ENCODE measurements around the gene CDH9. TPM values are rescaled to one million over a fixed set of nuclear protein-coding genes. Genes with fewer than 3 reads are reported as not detected.

CDH9 gene
- total and polyA plus RNA-seq, 9 of the 15 experiments (the other 6 are each of a cell fraction or from before 2014, with no cell fraction given) = not detected

DNA sequence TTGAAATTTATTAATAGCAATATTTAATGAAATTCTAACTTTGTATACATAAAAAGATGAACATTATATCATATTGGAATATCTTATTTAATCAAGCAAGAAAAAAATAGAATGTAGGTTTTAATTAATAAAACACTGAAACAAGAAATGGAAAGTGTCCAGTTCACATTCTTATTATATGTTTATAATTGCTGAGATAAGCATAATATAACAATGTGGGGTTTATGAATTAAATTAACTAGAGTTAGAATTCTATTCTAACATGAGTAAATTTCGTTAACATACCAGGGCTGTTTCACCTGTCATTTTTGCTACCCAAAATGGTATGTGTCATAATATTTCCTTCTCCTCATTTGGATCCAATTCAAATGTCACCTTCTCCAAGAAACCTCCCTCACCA lies 12.3 kb downstream of the CDH9 start:
- ATAC-seq (no peak), DNase-seq (ENCODE audit: extremely low read depth in 1 of 4, low spot score in 3 of 4) (no peak), FAIRE-seq (no peak)
- TF ChIP-seq ZNF324 (CRISPR knock-in tag; IDR thresholded peaks at IDR 0.05) (no peak), C11orf30 (IDR thresholded peaks at IDR 0.05; ENCODE audit: low read depth) (peak; percentile 39; the same call in 1 of the 2 replicates), MAFF (IDR thresholded peaks at IDR 0.05; ENCODE audit: low read length) (peak; percentile 56; the same call in 1 of the 2 replicates), ZNF316 (IDR thresholded peaks at IDR 0.05) (peak; percentile 71), MAFK (IDR thresholded peaks at IDR 0.05; ENCODE audit: low read length) (peak; percentile 76)
- Histone ChIP-seq H3K4me3 (no peak overlapping the region), H3K27ac (ENCODE audit: extremely low read depth, low read depth, low read length) (no peak overlapping the region), H3K79me2 (ENCODE audit: control insufficient read depth, insufficient read depth, low read length) (no peaks in the 10 kb centered on the region), H3K9me3 (replicated peaks; ENCODE audit: control insufficient read depth, insufficient read depth, low read depth, low read length) (no peaks in the 10 kb centered on the region), H3K27me3 (ENCODE audit: control insufficient read depth in 2 of 2, insufficient read depth in 2 of 2, low read length in 2 of 2) (no peaks in the 10 kb centered on the region), H3K4me2 (ENCODE audit: insufficient read depth, low read length) (no peak overlapping the region), H4K20me1 (replicated peaks; ENCODE audit: control insufficient read depth, insufficient read depth, low read length) (no peaks in the 10 kb centered on the region), H3K9ac (ENCODE audit: insufficient read depth in 1 of 2, low read depth in 2 of 2, low read length in 2 of 2) (no peak overlapping the region), H3K36me3 (ENCODE audit: control insufficient read depth, insufficient read depth, low read length) (no peaks in the 10 kb centered on the region), H3K4me1 (replicated peaks in 1 of 2; ENCODE audit: control insufficient read depth in 2 of 2, insufficient read depth in 2 of 2, low read length in 2 of 2) (no peaks in the 10 kb centered on the region), H3K9me1 (ENCODE audit: control insufficient read depth, insufficient read depth, low read length) (no peaks in the 10 kb centered on the region), H2AFZ (ENCODE audit: low read depth, low read length) (no peak overlapping the region)
- 4% methylated on average over 1 of the region's 1 CpG for WGBS (ENCODE audit: insufficient coverage, low coverage, missing lambda C conversion rate)
- POLR2A ChIA-PET = no interaction called here
- BruUV-seq (replicated peaks) = no TSS peak
- intact Hi-C loops (cut with micrococcal nuclease) = no loop called here
- CTCF ChIA-PET (ENCODE audit: low intra/inter-chr PET ratio) = no interaction called here
- in situ Hi-C loops (cut with MboI) = no loop called here

DNA sequence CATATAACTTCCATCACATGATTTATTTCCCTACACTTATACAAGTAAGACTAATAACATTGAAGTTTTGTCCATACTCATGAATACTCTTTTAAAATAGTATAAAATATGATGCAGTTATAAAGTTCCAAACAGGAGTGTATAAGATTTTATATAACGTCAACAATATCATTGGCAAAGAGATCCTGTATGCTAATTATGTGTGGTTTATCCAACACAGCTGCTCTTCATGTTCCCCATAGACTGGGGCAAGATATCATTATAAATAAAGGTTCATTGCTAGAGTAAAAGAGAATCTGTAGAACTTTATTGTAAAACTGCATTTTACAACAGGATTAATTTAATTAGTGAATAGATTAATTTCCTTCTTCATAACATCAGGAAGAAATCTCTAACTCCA lies 16.9 kb downstream of the CDH9 start:
- Histone ChIP-seq H3K79me2 (ENCODE audit: control insufficient read depth, insufficient read depth, low read length) (no peaks in the 10 kb centered on the region), H4K20me1 (replicated peaks; ENCODE audit: control insufficient read depth, insufficient read depth, low read length) (no peaks in the 10 kb centered on the region), H2AFZ (ENCODE audit: low read depth, low read length) (no peak overlapping the region), H3K4me1 (replicated peaks in 1 of 2; ENCODE audit: control insufficient read depth in 2 of 2, insufficient read depth in 2 of 2, low read length in 2 of 2) (no peaks in the 10 kb centered on the region), H3K27me3 (ENCODE audit: control insufficient read depth in 2 of 2, insufficient read depth in 2 of 2, low read length in 2 of 2) (no peaks in the 10 kb centered on the region), H3K9ac (ENCODE audit: insufficient read depth in 1 of 2, low read depth in 2 of 2, low read length in 2 of 2) (no peak overlapping the region), H3K4me2 (ENCODE audit: insufficient read depth, low read length) (no peak overlapping the region), H3K27ac (ENCODE audit: extremely low read depth, low read depth, low read length) (no peak overlapping the region), H3K4me3 (no peak overlapping the region), H3K9me3 (replicated peaks; ENCODE audit: control insufficient read depth, insufficient read depth, low read depth, low read length) (no peaks in the 10 kb centered on the region), H3K36me3 (ENCODE audit: control insufficient read depth, insufficient read depth, low read length) (no peaks in the 10 kb centered on the region), H3K9me1 (ENCODE audit: control insufficient read depth, insufficient read depth, low read length) (no peaks in the 10 kb centered on the region)
- DNase-seq (ENCODE audit: extremely low read depth in 1 of 4, low spot score in 3 of 4) = no peak
- WGBS (ENCODE audit: insufficient coverage, low coverage, missing lambda C conversion rate) = 0% methylated on average over 1 of the region's 1 CpG
- in situ Hi-C loops (cut with MboI) = no loop called here
- ChIA-PET POLR2A (no interaction called here), CTCF (ENCODE audit: low intra/inter-chr PET ratio) (no interaction called here)
- FAIRE-seq = no peak
- intact Hi-C loops (cut with micrococcal nuclease) = no loop called here
- BruUV-seq (replicated peaks) = no TSS peak
- no peak for ATAC-seq
- TF ChIP-seq MED1 (CRISPR knock-in tag; IDR thresholded peaks at IDR 0.05; ENCODE audit: borderline replicate concordance) (no peak), ZNF583 (CRISPR knock-in tag; IDR thresholded peaks at IDR 0.05) (no peak), RNF2 (IDR thresholded peaks at IDR 0.05) (no peak), SMC3 (conservative IDR thresholded peaks at IDR 0.05; ENCODE audit: insufficient read depth, low read depth, low read length) (no peak), RFX7 (CRISPR knock-in tag; IDR thresholded peaks at IDR 0.05) (no peak), HEY1 (CRISPR knock-in tag; IDR thresholded peaks at IDR 0.05; ENCODE audit: borderline replicate concordance) (no peak), TAF9B (IDR thresholded peaks at IDR 0.05; ENCODE audit: partially characterized antibody) (no peak), ZBTB17 (CRISPR knock-in tag; IDR thresholded peaks at IDR 0.05) (no peak), TFAM (CRISPR knock-in tag; conservative IDR thresholded peaks at IDR 0.05) (no peak), ZNF589 (CRISPR knock-in tag; IDR thresholded peaks at IDR 0.05; ENCODE audit: low read depth) (no peak)
- TF ChIP-seq, protein P1, sequence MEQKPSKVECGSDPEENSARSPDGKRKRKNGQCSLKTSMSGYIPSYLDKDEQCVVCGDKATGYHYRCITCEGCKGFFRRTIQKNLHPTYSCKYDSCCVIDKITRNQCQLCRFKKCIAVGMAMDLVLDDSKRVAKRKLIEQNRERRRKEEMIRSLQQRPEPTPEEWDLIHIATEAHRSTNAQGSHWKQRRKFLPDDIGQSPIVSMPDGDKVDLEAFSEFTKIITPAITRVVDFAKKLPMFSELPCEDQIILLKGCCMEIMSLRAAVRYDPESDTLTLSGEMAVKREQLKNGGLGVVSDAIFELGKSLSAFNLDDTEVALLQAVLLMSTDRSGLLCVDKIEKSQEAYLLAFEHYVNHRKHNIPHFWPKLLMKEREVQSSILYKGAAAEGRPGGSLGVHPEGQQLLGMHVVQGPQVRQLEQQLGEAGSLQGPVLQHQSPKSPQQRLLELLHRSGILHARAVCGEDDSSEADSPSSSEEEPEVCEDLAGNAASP (IDR thresholded peaks at IDR 0.05) = no peak
- TF ChIP-seq, protein P2, sequence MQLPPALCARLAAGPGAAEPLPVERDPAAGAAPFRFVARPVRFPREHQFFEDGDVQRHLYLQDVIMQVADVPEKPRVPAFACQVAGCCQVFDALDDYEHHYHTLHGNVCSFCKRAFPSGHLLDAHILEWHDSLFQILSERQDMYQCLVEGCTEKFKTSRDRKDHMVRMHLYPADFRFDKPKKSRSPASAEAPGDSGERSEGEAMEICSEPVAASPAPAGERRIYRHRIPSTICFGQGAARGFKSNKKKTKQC (CRISPR knock-in tag; IDR thresholded peaks at IDR 0.05) = no peak
- TF ChIP-seq, protein P3, sequence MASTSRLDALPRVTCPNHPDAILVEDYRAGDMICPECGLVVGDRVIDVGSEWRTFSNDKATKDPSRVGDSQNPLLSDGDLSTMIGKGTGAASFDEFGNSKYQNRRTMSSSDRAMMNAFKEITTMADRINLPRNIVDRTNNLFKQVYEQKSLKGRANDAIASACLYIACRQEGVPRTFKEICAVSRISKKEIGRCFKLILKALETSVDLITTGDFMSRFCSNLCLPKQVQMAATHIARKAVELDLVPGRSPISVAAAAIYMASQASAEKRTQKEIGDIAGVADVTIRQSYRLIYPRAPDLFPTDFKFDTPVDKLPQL (IDR thresholded peaks at IDR 0.05; ENCODE audit: extremely low read depth, insufficient read length) = no peak
